Gastroesophageal sphincter (tissue), 3 donors: ENCODE data around the gene BRD1.

Source experiments
- POLR2A ChIP-seq, 2 donors: fragments of 450-650 bp; IDR thresholded peaks; one replicate each; pipeline ENCODE4 v1.6.1; 2017; ENCODE audit warnings: antibody characterized with exemption in 2 of 2, mild to moderate bottlenecking in 2 of 2, moderate library complexity in 1 of 2
- TF ChIP-seq, protein P1 (sequence below), 4 experiments: fragments of 200-600 bp in 2 of 4; fragments of 450-650 bp in 2 of 4; sonication (generic) in 1 of 4; IDR thresholded peaks; one replicate each; pipeline ENCODE4 v1.5.1; 2017 to 2019; ENCODE audit warnings: antibody characterized with exemption in 4 of 4, mild to moderate bottlenecking in 2 of 4, moderate library complexity in 2 of 4

- TF ChIP-seq, protein P1, sequence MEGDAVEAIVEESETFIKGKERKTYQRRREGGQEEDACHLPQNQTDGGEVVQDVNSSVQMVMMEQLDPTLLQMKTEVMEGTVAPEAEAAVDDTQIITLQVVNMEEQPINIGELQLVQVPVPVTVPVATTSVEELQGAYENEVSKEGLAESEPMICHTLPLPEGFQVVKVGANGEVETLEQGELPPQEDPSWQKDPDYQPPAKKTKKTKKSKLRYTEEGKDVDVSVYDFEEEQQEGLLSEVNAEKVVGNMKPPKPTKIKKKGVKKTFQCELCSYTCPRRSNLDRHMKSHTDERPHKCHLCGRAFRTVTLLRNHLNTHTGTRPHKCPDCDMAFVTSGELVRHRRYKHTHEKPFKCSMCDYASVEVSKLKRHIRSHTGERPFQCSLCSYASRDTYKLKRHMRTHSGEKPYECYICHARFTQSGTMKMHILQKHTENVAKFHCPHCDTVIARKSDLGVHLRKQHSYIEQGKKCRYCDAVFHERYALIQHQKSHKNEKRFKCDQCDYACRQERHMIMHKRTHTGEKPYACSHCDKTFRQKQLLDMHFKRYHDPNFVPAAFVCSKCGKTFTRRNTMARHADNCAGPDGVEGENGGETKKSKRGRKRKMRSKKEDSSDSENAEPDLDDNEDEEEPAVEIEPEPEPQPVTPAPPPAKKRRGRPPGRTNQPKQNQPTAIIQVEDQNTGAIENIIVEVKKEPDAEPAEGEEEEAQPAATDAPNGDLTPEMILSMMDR (IDR thresholded peaks at IDR 0.05), result no peak
- no peak for TF ChIP-seq POLR2A (IDR thresholded peaks at IDR 0.05)
Observed at GRCh38 chr22:49753276-49753890, 74.3 kb downstream of the BRD1 start.
